ENCODE measurements around the gene NFASC.

Gene NFASC

DNA sequence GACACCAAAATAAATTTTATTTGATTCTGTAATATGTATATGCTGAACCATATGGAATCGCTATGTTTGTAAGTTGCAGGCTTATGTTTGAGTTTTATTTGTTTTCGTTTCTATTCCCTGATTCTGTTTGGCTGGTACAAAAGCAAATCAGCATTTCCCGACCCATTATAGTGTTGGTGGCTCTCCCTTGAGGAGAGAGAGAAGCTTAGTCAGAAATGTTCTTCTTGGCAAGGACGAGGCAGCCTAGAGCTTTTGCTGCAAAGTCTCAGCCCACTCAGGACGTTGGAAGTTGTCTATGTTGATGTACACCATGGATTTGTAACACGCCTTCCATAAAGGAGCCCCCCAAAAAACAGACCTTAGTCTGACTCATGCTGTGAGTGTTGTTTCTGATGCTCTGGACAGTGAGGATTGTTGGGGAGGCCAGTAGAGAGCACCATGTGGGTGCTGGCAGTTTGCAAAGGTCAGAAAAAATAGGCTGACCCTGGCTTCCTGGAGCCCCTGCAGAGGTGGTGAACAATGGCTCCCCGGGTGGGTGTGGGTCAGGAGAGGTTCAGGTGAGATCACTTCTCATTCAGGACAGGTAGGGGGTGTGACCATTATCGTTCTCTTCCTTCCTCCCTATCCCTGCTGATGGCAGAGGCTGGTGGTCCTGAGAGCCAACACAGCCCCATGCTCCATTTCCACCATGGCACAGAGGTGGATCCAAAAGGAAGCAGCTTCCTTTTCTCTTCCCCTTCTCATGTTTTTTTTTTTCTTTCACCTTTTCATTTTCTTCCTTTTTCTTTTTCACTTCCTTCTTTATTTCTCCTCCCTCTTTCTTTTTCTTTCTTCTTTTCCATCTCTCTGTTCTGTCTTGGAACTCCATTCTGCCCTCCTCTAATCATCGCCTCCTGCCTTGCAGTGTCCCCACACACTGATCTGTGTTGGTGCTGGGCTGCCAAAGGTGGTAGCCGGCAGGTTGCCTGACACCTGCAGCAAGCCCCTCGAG is 88.0 kb downstream of the NFASC start:
- H3K4me3 ChIP-seq (ENCODE audit: low read depth, low read length), result no peak overlapping the region

GRCh38 chr1:204959374-204959773 is 88.7 kb downstream of the NFASC start:
- no peak overlapping the region for H3K4me3 ChIP-seq (ENCODE audit: low read depth, low read length)

- no peak overlapping the region for H3K4me3 ChIP-seq (ENCODE audit: low read depth, low read length)
These were observed 89.2 kb downstream of the NFASC start for GRCh38 chr1:204959836-204960235.

GRCh38 chr1:204960306-204961125 is 89.9 kb downstream of the NFASC start:
- no peak overlapping the region for H3K4me3 ChIP-seq (ENCODE audit: low read depth, low read length)

GRCh38 chr1:204961765-204962419 is 91.2 kb downstream of the NFASC start:
- H3K4me3 ChIP-seq (ENCODE audit: low read depth, low read length), result no peak overlapping the region

DNA sequence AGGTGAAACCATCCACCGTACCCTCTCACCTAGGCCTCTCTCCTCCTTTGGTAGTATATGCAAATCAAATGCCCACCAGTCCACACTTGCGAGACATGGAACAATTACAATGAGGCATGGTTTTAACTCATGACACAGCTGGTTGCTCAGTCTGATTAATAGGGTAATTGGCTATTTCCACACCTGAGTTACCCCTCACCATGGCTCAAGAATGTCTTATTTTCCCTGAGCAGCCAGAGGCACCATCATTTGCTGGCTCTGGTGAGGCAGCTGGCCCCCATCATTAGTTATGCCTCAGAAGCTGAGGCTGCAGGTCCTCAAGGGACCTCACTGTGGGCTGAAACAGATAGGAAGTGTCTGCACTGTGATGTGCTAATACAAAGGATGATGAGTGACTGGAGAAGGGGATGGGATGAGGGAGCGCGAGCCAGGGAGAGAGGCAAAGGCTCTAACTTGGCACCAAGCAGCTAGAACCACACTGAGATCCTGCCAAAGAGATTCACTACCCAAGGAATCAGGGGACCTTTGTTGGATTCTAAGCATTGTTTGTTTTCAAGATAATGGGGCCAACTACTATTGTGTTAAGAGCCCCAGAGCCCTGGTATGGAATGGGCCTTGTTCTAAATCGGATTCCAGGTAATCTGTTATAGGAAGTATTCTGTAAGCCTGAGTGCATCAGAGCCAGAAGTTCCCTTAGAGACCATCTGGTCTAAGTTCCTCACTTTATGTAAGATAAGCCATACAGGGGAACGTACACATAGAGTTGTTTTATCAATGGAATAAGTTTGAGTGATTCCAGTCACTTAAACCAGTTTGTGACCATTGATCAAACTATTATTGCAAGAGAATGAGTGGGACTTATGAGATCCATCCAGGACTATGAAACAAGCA is 92.3 kb downstream of the NFASC start:
- no peak overlapping the region for H3K4me3 ChIP-seq (ENCODE audit: low read depth, low read length)

DNA sequence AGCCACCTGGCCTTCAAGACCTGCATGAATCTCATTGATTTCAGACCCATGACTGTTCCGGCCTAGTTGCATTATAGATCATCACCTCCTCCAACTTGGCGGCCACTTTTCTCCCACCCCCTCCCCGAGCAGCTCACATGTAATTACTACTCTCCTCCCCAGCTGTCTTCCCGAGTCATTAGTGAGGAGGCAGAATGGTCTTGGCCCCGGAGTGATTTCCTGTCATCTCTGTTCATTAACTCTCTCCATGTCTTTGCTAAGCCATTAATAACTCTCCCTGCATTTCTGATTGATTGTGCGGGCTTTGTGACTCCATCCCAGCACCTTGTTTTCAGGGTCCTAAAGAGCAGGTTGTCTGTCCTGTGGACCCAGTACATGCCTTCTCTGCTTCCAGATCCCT is 96.8 kb downstream of the NFASC start:
- no peak overlapping the region for H3K4me3 ChIP-seq (ENCODE audit: low read depth, low read length)

- no peak overlapping the region for H3K4me3 ChIP-seq (ENCODE audit: low read depth, low read length)
These were observed 97.5 kb downstream of the NFASC start for GRCh38 chr1:204968135-204968534.

GRCh38 chr1:204968951-204969350 is 98.3 kb downstream of the NFASC start:
- H3K4me3 ChIP-seq (ENCODE audit: low read depth, low read length), result no peak overlapping the region

DNA sequence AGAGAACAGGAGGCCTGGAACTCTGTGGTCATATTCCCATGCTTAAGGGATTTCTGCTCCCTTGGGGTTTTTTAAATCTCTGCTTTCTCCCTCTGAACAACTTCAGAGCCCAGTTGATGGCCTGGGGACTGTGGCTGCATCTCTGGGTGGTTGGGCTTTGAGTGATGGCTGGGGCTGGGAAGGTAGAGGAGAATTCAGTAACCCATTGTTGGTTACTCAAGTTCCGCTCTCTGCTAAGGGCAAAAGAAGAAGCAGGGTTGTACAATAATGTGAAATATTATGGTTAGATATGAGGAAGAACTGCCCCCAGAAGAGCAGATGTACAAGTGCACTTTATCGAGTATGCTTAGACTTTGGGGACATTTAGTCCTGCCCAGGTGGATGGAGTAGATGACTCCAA is 100.3 kb downstream of the NFASC start:
- H3K4me3 ChIP-seq (ENCODE audit: low read depth, low read length), result no peak overlapping the region

DNA sequence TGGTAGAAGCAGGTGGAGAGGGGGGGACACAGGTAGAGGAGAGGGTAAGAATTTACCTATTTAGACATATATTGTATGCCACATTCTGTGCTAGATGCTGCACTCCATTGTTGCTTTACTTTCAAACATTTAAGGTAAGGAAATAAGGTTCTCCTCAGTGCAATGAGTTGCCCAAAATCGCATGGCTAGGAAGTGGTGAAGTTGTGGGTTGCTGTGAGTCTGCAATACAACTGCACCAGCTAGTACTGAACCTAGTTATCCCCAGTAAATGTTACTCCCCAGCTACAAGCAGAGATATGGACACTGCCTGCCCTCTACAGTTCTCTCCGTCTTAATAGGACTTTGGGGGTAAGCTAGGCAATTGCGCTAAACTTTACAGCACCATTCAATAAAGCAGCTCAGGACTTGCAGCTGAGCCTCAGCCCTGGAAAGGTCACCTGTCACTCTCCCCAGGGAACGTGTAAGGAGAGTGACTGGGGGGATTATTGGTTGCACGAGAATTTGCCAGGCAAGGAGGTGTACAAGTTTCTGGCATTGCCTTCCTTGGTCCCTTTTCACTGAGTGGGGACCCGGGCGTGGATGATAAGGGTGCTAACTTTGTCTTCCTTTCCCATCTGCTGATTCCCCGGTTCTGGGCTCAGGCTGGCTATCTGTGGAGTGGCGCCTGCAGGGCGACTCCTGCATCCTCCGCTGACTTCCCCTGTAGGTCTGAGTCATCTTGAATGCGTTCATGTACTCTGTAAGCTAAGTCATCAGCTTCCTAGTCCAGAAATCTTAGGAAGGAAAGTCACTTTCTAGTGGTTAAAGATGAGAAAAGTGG is 101.1 kb downstream of the NFASC start:
- H3K4me3 ChIP-seq (ENCODE audit: low read depth, low read length), result no peak overlapping the region

DNA sequence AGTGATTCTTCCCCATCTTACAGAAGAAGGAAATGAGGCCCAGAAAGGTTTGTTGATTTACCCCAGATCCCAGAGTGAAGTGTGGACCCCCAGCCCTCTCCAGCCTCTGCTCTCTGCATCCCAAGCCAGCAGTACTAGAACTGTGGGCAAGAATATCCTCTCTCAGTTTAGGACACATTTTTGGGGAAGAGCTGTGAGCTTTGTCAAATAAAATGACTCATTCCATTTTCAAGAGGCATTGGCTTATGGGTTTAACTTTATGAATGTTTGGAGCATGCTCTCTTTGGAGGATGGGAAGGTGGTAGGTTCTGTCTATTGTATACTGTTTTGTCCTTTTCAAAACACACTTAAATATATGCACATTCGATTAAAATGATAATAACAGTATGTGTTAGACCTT is 101.8 kb downstream of the NFASC start:
- H3K4me3 ChIP-seq (ENCODE audit: low read depth, low read length), result no peak overlapping the region

DNA sequence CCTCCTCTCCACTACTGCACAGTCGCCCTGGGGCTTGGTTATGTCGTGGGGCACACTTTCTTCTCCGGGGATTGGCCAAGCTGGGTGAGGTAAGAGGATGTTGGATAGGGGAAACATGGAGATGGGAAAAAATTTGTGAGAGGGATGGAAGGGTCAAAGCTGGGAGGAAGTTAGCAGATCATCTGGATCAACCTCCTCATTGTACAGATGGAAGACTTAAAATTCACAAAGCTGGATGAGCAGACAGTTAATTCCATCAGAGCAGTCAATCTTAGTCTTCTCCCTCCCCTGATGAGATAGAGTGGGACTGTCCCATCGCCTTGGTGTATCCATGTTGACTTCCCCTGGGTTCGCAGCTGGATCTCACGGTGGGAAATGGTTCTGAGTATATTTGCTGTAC is 102.8 kb downstream of the NFASC start:
- H3K4me3 ChIP-seq (ENCODE audit: low read depth, low read length), result no peak overlapping the region

DNA sequence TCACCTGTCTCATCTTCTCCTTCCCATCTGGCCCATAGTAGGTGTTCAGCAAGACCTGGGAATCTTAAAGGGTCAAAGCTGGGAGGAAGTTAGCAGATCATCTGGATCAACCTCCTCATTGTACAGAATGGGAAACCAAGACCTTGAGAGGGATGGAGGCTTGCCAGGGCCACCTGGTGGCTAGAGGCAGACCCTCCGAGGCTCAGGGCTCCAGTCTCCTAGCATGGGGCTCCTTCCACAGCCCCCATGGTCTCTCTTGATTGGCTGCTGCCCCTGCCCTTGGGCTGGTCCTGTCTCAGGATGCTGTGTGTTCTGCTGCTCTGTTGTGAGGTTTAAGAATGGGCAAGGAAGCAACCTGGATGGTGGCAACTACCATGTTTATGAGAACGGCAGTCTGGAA is 103.7 kb downstream of the NFASC start:
- H3K4me3 ChIP-seq (ENCODE audit: low read depth, low read length), result no peak overlapping the region

DNA sequence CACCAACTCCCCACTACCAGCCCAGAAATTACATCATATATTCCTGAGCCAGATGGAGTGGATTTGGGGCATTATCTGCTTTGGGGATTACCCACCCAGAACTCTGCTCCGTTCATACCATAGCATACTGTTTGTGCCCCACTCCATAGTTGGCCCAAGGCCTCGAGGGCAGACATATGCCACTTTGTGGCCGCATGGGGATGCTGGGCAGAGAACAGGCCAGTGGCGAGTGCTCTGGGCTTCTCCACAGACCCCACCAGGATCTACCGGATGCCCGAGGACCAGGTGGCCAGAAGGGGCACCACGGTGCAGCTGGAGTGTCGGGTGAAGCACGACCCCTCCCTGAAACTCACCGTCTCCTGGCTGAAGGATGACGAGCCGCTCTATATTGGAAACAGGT is 104.4 kb downstream of the NFASC start:
- no peak overlapping the region for H3K4me3 ChIP-seq (ENCODE audit: low read depth, low read length)

- H3K4me3 ChIP-seq (ENCODE audit: low read depth, low read length), result no peak overlapping the region
These were observed 105.0 kb downstream of the NFASC start for GRCh38 chr1:204975568-204976235.

DNA sequence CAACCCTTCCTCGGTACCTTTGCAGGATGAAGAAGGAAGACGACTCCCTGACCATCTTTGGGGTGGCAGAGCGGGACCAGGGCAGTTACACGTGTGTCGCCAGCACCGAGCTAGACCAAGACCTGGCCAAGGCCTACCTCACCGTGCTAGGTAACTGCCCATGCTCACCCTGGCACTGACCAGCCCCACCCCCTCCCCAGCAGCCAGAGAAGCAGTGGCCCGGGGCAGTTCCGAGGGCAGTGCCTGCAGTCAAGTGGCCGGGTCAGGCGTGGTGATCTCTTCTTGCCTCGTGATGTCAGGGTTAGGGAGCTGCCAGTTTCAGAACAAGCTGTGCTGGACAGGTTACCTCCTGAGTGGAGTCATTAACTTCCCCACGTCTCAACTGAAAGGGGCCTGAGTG is 106.0 kb downstream of the NFASC start:
- H3K4me3 ChIP-seq (ENCODE audit: low read depth, low read length), result no peak overlapping the region

DNA sequence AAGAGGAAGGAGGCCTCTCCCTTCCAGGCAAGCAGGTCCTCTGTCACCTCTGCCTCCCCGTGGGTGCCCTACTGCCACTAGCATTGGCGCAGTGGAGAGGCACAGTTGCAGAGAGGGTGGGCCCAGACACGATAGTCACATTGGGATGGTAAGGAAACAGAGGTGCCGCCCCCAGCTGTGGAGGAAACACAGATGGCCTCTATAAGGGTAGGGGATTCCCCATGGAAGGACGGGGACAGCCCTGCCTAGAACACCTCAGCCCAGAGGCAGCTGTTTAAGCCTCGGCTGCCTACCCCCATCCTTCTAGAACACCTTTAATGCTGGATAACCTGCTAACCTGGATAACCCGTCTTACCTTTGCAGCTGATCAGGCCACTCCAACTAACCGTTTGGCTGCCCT is 106.7 kb downstream of the NFASC start:
- no peak overlapping the region for H3K4me3 ChIP-seq (ENCODE audit: low read depth, low read length)

DNA sequence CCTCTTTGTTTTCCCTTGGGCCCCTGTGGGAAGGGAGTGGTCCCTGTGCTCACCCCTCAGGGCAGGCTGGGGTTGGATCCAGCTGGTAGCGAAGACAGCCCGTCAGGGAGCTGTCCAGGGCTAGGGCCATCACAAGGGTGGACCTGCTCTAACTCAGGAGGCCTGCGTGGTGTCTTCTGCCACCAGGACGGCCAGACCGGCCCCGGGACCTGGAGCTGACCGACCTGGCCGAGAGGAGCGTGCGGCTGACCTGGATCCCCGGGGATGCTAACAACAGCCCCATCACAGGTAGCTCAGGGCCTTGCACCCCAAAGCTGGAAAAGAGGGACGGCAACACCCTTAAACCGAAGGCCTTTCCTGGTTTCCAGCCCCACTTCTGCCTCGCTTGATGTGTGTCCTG is 108.1 kb downstream of the NFASC start:
- H3K4me3 ChIP-seq (ENCODE audit: low read depth, low read length), result no peak overlapping the region
